GM10266 (cell line): ENCODE results near the gene CENPB.
A peak's percentile ranks its signal among the peaks of the same experiment; 100 is the strongest.

Source experiments
- DNase-seq: peaks from one replicate; pipeline ENCODE4 v3.0.0; 2012; ENCODE audit errors: extremely low spot score
- CTCF ChIP-seq: IDR thresholded peaks from 2 replicates; pipeline ENCODE4 v1.5.1; 2012; ENCODE audit warnings: mild to moderate bottlenecking, low read depth; ENCODE audit not compliant: control insufficient read depth, insufficient read depth; ENCODE audit errors: missing control alignments

The CENPB gene

DNA sequence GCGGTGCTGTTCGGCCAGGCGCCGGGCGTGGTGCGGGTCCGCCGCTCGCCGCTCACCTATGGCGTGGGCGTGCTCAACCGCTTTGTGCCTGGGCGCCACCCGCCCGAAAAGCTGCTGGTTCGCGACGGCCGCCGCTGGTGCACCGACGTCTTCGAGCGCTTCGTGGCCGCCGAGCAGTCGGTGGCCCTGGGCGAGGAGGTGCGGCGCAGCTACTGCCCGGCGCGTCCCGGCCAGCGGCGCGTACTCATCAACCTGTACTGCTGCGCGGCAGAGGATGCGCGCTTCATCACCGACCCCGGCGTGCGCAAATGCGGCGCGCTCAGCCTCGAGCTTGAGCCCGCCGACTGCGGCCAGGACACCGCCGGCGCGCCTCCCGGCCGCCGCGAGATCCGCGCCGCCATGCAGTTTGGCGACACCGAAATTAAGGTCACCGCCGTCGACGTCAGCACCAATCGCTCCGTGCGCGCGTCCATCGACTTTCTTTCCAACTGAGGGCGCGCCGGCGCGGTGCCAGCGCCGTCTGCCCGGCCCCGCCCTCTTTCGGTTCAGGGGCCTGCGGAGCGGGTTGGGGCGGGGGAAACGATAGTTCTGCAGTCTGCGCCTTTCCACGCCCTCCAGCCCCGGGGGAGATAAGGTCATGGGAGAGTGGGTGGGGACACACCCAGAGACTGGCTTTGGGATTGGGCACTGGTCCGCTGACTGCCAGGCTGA lies 34.7 kb downstream of the CENPB start:
- TF ChIP-seq CTCF: no peak
- DNase-seq: peak; percentile 72

DNA sequence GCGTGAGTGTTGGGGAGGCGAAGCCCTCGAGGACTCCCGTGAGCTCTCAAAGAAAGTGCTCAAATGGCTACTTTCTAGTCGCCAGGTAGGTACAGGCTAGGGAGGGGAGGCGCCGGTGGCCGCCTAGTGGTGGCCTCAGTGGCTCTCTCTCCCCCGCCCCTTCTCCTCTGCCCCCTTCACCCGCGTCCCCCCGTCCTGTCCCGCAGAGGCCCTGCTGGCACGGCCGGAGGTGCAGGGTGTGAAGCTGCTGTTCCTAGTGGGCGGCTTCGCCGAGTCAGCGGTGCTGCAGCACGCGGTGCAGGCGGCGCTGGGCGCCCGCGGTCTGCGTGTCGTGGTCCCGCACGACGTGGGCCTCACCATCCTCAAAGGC lies 35.2 kb downstream of the CENPB start:
- TF ChIP-seq CTCF: no peak
- no peak for DNase-seq

DNA sequence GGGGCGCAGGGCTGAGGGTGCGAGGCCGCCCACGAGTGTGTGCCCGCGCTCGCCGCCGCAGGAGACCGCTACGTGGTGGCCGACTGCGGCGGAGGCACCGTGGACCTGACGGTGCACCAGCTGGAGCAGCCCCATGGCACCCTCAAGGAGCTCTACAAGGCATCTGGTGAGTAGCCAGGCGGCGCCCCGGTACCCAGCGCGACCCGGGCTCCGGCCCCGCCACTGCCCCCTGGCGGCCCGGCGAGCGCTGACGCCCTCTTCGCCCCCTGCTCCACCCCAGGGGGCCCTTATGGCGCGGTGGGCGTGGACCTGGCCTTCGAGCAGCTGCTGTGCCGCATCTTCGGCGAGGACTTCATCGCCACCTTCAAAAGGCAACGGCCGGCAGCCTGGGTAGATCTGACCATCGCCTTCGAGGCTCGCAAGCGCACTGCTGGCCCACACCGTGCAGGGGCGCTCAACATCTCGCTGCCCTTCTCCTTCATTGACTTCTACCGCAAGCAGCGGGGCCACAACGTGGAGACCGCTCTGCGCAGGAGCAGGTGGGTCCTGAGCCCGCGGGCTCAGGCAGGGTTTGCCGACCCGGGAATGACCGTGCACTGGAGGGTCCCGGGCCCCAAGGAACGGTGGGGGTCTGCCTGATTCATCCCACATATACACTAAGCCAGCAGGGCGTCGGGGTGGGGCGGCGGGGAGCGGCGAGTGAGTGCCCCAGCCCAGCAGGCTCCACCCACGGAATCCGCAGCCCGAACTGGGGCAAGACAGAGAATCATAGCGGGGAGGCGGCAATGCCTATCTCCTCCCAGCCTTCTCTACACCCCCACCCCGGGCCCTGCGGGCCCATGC lies 36.6 kb downstream of the CENPB start:
- TF ChIP-seq CTCF: peak; percentile 42
- peak; percentile 86 for DNase-seq

DNA sequence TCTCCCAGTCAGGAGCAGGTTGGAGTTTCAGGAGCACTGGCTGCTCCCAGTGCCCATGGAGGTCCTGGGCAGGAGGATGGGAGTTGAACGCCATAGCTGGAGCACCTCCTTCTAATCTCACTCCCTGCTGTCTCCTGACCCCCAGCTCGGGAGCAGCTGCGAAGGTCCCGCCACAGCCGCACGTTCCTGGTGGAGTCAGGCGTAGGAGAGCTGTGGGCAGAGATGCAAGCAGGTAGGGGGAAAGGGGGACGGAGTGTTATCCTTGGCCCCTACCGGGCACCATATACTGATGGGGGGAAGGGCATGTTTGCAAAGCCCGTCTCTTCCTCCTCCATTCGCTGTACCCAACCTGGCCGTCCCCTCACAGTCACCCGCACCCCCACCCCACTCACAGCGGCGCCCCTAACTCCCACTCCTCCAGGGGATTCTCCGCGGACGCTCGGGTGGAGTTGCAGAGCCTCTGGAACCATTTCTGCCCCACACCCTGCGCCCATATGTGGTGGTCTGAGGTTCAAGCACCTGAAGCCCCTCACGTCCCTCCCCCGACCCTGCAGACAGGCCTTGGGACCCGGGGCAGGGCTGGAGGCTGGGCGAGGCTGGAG lies 37.4 kb downstream of the CENPB start:
- TF ChIP-seq CTCF: no peak

GRCh38 chr20:3748073-3748472 lies 38.5 kb downstream of the CENPB start:
- no peak for TF ChIP-seq CTCF
- DNase-seq: no peak

More for the DNA sequence above, 37.4 kb downstream of the CENPB start:
- DNase-seq: no peak

DNA sequence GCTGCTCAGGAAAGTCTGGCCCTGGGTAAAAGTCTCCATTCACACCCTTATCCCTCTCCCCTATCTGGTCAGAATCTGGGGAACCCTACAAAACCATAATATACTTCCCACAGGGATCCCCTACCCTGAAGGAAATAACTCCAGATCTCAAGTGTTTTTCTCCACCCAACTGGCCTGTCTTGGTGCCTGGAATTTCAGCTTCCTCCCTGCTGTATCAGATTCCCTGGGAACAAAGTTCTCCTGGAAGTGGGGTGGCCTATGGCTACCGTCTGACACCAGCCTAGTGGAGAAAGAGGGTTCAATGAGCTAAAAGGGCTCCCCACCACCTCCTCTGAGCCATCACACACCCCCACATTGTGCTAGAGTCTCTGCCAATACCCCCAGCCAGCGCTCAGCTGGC lies 39.1 kb downstream of the CENPB start:
- TF ChIP-seq CTCF: no peak
- no peak for DNase-seq
